ENCODE measurements around the gene SINHCAF.

Gene SINHCAF

DNA sequence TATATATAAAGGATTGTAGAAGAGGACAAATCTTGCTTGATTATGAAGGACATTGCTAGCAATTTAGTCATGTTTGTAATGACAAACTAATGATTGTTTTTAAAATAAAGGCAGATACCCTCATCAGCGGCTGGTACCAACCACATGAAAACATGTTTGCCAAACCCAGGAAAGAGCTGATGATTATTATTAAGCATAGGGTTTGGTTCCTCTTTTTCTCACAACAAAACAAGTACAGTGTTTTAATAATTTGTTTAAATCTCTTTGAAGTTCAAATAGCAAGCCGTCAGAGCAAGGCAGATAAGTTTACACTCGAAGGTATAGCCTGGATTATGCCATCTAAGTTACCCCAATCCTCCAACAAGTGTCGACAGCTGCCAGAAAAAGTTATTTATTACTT, 5.3 kb upstream of the SINHCAF start:
- DNase-seq = no peak

- DNase-seq = peak; percentile 58
These were observed 1.0 kb upstream of the SINHCAF start for GRCh38 chr12:31326736-31327659.

DNA sequence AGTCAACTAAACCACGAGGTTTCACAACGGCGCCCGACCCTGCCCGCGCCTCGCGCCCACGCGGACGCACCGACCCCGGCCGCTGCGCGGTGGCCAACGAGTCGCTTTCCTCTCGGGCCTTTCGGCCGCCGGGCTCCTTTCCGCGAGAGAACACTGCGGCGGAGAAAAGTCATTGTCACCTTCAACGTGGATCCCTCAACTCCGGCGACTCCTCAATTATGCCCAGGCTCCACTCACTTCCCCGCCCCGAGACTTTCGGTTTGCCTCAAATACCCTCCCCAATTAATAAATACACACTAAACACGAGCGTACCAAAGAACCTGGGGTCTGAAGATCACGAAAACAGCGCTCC, 450 bp downstream of the SINHCAF start:
- no peak for DNase-seq

- DNase-seq = peak; percentile 56
These were observed 966 bp downstream of the SINHCAF start for GRCh38 chr12:31324845-31325523.

DNA sequence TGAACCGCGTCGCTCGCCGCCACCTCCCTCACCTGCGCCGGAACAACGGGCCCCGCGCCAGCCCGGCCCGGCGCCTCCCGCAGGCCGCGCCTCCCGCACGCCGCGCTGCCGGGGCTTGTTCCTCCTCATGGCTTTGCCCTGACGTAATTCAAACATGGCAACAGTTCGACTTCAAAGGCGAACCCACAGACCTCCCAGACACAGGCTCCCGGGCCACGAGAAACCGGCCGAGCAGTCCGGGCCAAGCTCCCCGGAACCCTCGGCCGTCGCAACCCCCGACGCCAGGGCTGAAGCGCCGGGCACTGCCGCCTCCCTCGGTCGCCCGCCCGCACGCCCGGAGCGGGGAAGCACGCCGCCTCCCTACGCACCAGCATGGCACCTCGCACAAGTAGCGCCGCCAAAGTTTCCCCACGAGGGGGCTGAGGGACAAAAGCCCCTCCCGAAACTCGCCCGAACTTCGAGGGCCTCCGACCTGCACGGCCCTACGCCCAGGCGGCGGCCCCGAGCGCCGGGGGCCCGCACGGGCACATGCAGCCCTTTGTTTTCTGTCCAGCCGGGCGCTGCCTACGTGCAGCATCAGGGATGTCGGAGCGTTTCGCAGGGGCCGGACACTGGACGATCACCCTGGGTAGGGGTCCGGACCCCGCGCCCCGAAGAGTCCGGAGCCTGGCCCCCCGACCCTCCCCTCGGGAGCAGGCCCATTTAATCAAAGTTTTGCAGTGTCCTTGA, 1.7 kb downstream of the SINHCAF start:
- DNase-seq = peak; percentile 81

- DNase-seq = peak; percentile 73
These were observed 2.4 kb downstream of the SINHCAF start for GRCh38 chr12:31323391-31324115.

DNA sequence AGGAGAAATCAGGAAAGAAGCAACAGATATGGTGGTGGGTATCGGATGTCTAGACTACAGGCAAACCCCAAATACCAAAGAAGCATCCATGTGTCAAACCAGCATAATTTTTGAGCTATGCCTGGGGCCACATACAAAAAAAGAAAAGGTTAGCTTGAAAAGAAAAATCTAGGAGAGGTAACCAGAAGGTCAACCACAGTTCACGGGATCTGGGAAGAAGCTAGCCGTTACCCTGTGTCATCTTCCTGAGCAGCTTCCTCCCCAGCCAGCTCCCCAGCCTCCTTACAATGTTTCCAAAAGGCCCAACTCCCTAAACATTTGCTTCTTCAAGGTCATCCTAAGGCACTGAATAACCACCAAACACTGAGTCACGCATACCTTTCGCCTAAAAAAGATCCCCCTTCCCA, 3.1 kb downstream of the SINHCAF start:
- peak; percentile 49 for DNase-seq

DNA sequence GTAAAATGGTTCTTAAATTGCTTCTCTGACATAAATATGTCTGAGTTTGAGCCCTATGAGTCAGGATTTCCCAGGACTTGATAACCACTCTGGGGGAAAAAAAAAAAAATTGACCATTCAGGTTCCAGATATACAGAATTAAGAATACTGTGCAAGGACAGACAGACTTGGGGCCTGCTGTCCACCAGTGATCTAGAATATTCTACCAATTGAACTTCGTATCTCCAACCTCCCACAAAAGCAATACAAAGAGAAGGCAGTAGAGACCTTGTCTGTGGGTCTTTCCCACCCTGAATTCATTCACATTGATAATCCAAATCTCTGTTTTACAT, 4.1 kb downstream of the SINHCAF start:
- DNase-seq = no peak

GRCh38 chr12:31321186-31321896, 4.6 kb downstream of the SINHCAF start:
- no peak for DNase-seq

GRCh38 chr12:31318657-31319269, 7.2 kb downstream of the SINHCAF start:
- no peak for DNase-seq

DNA sequence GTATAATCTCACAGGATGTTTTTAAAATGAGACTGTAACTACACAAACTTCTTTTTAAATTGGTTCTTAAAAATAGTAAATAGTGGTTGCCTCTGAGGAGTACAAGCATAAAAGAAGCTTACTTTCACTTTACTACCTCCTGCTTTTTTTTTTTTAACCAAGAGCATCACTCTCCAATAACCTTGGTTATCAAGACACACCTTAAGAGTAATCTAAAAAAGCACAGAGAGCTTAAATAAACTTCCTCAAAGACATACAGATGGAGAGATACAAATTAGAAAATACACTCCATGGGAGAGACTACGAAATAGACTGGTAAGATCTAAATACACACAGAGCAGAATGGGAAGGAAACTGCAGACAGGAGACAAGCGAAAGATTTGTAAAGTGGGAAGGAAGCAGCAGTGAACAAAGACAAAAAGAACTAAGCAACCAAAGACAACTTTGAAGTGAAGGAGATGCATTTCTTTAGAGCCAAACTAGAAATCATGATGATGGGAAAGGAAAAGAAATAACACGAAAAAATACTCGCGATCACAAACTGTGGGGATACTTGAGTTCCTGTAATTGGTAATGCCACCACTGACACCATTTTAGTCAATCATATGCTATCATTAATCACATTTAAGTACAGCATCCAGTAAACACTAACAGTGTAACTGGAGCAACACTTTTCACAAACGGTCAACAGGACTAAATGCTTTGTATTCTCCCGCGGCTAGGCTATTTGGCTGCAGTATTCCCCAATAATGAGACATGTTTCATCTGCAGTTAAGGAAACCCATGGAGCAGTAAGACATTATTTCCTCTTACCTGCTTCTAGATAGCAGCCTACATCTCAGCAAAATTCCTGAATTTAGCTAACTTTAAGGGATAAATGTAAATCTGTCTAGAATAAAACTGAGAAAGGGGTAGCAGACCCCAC, 8.2 kb downstream of the SINHCAF start:
- DNase-seq = no peak

- no peak for DNase-seq
These were observed 9.1 kb downstream of the SINHCAF start for GRCh38 chr12:31316891-31317290.

- DNase-seq = no peak
These were observed 10.0 kb downstream of the SINHCAF start for GRCh38 chr12:31315784-31316465.

GRCh38 chr12:31315044-31315715, 10.8 kb downstream of the SINHCAF start:
- DNase-seq = no peak

DNA sequence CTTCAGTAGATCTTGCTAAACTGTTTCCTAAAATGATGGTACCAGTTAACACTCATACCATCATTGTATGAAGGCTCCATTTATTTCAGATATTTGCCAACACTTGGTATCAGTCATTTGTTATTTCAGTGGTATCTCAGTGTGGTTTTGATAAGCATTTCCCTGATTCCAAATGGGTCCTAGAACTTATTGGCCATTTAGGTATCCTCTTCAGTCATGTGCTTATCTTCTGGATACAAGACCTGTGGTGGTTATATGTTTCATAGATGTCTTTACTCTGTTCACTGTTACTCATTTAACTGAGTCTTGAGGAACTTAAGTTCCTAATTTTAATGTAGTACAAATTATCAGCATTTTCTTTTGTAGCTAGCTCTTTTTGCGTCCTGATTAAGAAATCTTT, 13.5 kb downstream of the SINHCAF start:
- no peak for DNase-seq

- DNase-seq = no peak
These were observed 14.2 kb downstream of the SINHCAF start for GRCh38 chr12:31311634-31312258.

DNA sequence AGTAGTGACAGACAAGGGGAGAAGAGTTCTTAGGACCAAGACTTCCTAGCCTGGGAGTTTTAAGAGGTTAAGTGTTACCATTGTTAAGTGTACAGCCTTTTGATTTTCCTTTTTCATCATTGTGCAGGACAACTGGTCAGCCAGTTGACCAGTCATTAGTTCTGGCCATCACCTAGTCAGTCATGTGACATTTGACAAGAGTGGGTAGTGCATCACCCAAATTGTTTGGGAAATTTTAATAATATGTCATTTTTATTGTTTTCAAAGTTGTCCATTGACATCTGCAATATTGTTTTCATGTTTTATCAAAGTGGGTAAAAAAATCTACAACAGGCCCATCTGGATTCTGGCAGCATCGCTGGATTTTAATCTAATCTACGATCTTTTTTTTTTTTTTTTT, 15.5 kb downstream of the SINHCAF start:
- DNase-seq = no peak

- no peak for DNase-seq
These were observed 16.7 kb downstream of the SINHCAF start for GRCh38 chr12:31309279-31309678.

- DNase-seq = no peak
These were observed 17.8 kb downstream of the SINHCAF start for GRCh38 chr12:31308116-31308515.

Data from NCI-H2171 treated with DMSO at 0.1 percent for 48 hours (cell line).